Retina (tissue), 1 donor: ENCODE results near the gene TM9SF4.
A peak's percentile ranks its signal among the peaks of the same experiment; 100 is the strongest.

Experiments
- DNase-seq: peaks from one replicate; pipeline ENCODE4 v3.0.0-alpha.2; 2016

Gene TM9SF4, protein sequence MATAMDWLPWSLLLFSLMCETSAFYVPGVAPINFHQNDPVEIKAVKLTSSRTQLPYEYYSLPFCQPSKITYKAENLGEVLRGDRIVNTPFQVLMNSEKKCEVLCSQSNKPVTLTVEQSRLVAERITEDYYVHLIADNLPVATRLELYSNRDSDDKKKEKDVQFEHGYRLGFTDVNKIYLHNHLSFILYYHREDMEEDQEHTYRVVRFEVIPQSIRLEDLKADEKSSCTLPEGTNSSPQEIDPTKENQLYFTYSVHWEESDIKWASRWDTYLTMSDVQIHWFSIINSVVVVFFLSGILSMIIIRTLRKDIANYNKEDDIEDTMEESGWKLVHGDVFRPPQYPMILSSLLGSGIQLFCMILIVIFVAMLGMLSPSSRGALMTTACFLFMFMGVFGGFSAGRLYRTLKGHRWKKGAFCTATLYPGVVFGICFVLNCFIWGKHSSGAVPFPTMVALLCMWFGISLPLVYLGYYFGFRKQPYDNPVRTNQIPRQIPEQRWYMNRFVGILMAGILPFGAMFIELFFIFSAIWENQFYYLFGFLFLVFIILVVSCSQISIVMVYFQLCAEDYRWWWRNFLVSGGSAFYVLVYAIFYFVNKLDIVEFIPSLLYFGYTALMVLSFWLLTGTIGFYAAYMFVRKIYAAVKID

DNA sequence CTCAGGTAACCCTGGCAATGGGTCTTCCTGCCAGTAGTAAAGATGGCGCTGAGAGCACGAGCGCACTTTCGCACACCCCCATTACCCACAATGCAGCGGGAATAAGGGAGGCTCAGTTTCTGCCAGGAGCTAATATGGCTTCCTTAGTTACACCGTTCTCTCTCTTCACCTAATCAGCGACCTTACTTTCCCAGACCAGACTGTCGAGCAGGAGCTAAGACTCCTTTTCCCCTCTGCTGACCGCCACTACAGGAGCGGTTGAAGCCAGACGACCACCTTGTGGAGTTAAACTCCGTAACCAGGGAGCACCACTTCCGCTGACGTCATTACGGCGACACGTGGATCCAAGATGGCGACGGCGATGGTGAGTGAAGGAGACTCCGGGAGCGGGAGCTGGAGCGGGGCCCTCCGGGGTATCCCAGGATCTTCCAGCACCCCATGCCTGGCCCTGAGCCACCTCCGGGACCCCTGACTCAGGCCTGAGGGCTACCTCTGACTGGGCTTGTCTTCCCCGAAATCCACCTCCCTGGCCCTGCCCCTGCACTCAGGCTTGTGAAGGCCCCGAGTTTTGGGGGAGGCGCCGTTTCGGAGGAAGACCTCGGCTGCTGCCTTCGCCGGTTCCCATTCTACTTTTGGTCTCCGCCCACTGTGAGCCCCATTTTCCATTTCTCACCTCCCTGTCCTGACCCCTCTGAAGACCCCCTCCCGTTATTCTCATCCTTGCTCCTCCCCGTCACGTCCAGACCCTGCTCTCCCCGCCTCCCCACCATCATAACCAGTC, at the start of gene TM9SF4:
Gene TM9SF4, plus strand, starts transcription at position 323 of the 781 bp plus-strand sequence. Its CDS starts 27 bp downstream, at position 350.
- DNase-seq, result peak; percentile 99

DNA sequence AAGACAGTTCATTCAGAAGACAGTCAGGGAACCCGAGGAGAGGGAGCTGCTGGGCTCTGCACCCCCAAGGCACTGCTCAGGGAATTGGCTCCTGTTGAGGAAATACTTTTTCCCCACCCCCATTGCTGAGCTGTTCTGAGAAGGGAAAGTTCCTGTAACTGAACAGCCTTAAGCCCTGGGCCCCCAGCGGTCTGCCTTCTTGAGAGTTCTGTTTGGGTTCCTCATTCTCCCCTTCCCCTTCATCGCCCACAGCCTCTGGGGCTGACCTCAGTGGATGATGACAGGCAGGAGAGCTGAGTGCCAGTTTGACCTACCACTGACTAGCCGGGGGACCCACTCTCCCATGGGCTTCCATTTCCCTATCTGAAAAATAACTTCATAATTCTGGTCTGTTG, 46.7 kb upstream of the TM9SF4 start:
- no peak for DNase-seq

DNA sequence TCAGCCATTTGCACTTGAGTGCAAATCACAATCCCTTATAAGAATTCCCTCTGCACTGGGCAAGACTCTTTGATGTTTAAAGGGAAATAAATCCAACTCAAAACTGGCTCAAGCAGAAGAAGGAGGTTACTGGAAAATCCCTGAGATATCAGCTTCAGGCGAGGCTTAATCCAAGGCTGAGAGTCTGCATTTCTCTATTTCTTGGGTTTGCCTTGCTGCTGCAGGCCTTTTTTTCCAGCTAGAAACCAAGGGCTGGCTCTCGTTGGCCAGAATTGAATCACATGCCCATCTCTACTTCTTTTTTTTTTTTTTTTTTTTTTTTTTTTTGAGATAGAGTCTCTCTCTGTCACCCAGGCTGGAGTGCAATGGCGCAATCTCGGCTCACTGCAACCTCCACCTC, 45.8 kb upstream of the TM9SF4 start:
- DNase-seq, result no peak

DNA sequence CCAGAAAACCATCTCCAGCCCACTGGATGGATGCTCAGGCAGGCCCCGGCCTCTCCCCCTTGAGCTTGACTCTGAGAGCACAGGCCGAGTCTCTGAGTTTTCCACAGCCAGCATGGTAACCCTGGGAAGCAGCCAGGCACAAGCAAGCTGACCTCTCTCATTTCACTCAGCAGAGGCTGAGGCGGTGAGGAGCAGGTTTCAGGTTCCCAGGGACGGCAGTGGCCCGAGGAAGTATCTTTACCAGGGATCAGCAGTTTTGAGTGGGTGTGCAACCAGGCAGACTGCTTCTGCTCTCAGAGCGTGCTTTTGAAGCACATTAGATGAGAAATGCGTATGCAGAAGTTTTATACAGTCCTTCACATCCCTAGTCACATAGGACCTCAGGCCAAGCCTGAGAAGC, 44.8 kb upstream of the TM9SF4 start:
- no peak for DNase-seq

DNA sequence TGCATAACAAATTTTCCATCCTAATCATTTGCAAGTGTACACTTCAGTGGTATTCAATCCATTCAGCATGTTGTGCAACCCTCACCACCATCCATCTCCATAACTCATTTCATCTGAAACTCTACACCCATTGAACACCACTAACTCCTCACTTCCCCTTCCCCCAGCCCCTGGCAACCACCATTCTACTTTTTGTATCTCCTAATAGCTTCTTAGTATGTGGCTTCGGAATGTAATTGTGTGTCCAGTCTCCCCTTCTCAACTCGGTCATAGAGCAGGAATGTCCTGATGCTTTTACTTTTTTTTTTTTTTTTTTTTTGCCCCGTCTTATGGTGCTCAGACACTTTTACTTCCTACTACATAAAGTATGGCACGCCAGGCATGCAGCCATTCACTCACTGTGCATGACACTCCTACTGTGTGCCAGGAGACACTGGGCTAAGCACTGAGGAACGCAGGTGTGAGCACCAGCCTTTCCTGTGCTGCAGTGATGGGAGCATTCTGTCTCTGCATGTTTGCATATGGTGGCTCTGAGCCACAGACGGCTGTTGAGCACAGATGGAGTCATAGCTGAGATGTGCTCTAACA, 42.2 kb upstream of the TM9SF4 start:
- DNase-seq, result no peak

DNA sequence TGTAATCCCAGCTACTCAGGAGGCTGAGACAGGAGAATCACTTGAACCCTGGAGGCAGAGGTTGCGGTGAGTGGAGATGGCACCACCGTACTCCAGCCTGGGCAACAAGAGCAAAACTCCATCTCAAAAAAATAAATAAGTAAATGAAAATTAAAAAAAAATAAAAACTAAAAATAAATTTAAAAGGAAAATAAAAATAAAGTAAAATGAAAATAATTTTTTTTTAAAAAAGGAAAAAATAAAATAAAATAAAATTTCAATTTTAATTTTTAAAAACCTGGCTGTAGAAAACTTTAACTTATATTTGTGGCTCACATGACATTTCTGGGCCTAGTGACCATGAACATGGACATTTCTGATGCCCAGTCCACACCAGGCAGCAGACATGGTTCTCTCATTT, 41.3 kb upstream of the TM9SF4 start:
- no peak for DNase-seq

DNA sequence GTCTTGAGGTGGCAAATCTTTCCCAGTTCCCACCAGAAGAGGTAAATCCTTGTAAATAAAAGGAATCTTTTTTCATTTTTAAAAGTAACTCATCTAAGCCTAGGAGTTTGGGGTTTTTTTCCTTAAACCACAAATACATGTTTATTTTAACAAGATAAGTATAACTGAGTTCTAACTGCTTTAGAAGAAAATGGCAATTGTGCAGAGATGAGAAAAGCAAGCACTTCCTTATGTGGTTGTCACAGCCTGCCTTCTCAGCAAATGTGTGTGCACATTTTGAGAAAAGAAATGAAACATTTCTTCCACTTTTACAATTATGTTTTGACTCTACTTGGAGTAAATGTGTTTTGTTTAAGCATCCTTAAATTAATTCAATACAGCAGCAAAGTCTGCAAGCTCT, 39.8 kb upstream of the TM9SF4 start:
- no peak for DNase-seq

DNA sequence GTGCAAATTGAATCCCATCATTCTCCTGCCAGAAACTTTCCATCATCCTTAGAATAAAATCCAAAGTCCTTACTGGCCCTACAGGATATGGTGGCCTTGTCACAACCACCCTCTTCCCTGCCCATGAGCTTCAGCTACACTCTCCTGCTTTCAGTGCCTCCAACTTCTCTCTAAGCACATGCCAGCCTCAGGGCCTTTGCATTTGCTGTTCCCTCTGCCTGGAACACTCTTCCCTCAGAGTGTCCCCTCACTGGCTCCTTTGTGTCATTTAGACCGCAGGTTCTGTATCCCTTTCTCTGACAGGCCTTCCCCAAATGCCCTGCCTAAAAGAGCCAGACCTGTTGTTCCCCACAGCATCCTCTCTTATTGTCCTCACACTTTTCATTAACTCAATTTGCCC, 39.2 kb upstream of the TM9SF4 start:
- DNase-seq, result no peak

DNA sequence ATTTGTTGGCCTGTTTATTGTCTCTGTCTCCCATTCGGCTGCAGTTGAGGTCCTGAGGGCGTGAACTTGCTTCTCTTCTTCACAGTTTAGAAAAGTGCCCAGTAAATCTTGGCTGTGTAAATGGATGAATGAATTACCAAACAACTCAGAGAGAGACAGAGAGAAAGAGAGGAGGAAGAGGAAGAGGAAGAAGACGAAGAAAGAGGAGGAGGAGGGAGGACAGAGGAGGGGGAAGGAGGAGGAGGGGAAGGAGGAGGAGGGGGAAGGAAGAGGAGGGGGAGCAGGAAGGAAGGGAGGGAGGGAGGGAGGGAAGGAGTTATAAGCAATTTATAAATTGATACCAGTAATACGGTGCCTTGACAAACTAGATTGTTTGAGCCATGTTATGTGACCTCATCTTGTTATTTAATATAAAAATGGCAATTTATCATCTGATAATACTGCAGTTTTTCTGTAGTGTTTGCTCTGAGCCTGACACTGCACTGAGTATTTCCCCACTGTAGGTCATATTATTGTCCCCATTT, 38.8 kb upstream of the TM9SF4 start:
- DNase-seq, result no peak

DNA sequence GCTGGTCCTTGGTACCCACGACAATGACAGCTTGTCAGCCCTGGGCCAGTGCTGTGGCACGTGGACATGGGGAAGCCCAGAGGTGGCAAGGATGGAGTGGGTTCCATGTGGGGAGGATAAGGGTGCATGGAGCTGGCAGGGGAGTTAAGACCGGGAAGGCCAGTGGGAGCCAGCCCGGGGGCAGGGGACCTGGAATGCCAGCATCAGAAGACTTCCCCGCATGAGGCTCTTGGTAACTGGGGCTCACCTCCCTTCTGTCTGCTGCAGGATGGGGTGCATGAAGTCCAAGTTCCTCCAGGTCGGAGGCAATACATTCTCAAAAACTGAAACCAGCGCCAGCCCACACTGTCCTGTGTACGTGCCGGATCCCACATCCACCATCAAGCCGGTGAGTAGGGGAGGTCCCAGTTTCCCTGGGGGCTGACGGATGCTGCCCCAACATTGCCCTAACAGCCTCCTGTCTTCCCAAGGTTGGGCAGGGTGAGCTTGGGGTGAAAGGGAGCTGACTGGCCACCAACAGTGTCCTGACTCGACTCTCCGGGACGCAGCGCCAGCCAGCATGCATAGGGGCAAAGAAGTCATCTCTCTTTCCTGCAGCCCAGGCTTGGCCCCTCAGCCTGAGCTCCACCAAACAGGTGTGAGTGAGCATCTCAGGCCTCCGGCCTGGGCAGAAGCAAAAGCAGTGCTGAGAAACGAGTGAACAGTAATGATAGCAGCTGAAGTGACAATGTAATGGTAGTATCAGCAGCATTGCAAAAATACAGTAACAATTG, 37.9 kb upstream of the TM9SF4 start:
- no peak for DNase-seq

DNA sequence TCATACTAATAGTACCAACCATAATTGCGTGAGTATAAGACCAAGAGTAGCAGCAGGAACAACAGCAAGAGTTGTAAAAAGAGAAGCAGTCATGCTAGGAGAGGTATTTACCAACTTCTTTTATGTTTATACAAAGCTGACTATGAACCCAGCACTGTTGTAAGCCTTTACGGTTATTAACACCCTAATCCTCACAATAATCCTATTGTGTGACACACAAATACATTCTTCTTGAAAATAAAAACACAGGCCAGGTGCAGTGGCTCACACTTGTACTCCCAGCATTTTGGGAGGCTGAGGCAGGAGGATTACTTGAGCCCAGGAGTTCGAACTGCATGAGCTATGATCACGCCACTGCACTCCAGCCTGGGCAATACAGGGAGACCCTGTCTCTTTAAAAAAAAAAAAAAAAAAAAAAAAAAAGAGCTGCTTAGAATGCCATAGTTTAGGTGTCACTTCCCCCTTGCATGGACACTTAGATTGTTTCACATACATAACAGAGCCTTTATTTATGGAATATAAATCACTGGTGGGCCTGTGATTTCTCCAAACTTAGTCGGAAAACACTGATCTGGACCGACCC, 37.3 kb upstream of the TM9SF4 start:
- DNase-seq, result no peak

DNA sequence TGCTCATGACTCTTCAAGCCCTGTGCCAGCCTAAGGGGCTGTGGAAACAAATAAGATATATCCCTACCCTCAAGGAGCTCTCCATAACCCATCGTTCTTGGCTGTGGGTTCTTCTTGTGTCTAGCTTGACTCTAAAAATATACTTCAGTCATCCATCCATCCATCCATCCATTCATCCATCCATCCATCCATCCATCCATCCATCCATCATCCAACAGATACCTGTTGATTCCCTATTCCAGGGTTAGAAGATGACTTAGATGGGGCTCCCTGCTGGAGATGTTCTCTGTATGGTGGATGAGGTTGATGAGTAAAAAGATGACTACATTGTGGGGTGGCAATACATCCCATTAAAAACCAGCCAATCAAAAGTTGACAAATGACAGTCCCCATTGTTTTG, 34.0 kb upstream of the TM9SF4 start:
- DNase-seq, result no peak

DNA sequence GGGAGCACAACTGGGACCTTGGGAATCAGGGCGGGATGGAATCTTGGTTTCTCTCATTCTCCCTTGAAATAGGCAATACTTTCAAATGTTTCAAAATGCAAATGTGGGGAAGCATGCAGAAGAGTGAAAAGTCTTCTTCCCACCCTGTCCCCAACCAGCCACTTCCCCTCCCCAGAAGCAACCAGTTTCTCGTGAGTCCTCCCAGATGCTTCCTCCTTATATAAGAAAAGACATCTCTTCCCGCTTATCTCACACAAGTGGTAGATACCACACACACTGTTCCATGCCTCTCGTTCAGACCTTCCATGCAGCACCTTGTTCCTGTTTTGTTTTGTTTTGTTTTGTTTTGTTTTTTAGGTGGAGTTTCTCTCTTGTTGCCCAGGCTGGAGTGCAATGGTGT, 32.3 kb upstream of the TM9SF4 start:
- DNase-seq, result no peak

DNA sequence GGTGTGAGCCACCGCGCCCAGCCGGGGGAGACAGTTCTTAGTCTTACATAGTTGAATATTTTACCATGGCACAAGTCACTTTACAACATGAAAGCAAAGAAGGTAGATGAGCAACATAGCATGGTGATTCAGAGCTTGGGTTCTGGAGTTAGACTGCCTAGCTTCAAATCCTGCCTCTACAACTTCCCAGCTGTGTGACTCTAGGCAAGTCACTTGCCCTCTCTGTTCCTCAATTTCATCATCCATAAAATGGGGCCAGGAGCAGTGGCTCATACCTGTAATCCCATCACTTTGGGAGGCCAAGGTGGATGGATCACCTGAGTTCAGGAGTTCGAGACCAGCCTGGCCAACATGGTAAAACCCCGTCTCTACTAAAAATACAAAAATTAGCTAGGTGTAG, 31.2 kb upstream of the TM9SF4 start:
- no peak for DNase-seq

DNA sequence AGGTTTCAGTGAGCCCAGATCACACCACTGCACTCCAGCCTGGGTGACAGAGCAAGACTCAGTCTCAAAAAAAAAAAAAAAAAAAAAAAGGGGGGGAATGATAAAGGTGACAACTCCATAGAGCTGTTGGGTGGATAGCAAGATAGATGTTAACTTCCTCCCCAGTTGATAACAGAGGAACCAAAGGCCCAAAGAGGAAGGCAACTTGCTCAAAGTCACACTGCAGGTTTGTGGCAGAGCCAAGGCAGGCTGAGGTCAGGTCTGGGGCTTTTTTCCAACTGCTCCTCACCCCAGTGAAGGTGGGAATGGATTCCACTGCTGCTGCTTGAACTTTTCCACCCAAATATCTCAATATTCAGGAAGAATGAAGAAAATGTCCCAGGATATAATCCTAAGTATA, 30.7 kb upstream of the TM9SF4 start:
- DNase-seq, result no peak

DNA sequence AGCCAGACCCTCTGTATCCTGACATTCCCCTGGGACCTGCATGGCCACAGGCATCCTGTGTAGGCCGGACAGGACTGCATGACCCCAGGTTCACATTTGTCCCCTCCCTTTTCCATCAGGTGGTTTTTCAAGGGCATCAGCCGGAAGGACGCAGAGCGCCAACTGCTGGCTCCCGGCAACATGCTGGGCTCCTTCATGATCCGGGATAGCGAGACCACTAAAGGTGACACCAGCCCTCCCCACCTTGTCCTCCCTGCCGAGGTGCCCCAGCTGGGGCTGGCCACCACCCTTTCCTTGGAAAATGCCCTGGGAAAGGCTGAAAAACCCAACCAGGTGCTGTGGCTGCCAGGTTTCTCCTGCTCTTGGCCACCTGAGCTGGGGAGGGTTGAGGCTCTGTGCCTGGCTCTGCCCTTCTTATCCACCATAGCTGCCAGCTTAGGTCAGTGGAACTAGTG, 29.8 kb upstream of the TM9SF4 start:
- DNase-seq, result no peak

DNA sequence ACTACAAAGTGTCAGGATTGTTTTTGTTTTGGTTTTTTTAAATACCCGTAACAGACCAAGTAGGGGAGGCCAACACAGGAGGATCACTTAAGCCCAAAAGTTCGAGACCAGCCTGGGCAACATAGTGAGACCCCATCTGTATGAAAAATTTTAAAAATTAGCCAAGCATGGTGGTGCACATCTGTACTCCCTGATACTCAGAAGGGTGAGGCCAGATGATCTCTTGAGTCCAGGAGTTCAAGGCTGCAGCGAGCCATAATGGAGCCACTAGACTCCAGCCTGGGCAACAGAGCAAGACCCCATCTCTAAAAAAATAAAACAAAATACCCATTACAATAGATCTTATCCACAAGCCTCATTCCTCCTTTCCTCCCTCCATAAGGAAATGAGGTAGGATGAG, 28.7 kb upstream of the TM9SF4 start:
- no peak for DNase-seq

DNA sequence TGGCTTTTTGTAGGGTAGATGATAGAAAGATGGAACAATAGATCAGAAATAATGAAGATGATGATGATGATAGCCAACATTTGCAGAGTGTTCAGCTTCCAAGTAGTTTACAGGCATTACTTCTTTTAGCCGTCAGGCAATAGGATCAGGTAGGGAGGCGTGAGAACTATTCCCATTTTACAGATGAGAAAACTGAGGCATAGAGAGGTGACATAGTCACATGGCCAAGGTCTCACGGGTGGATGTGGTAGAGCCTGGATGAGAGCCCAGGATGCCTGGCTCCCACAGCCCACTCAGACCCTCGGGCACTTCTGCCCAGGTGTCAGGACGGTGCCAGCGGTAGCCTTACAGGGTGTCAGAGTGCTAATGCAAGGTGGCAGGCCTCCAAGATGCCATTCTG, 26.0 kb upstream of the TM9SF4 start:
- no peak for DNase-seq

DNA sequence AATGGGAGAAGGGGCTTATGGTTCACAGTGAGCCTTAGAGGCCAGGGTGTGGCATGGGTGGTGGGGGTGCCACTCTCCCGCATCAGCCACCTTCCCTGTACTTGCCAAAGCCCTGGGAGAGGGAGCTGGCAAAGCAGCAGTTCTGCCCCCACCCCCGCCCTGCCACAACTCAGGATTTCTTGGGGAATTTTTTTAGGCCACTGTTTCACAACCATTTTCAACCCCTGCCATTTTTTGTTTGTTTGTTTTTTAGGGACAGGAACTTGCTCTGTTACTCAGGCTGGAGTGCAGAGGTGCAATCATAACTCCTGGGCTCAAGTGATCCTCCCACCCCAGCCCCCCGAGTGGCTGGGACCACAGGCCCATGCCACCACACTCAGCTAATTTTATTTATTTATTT, 22.4 kb upstream of the TM9SF4 start:
- DNase-seq, result no peak

DNA sequence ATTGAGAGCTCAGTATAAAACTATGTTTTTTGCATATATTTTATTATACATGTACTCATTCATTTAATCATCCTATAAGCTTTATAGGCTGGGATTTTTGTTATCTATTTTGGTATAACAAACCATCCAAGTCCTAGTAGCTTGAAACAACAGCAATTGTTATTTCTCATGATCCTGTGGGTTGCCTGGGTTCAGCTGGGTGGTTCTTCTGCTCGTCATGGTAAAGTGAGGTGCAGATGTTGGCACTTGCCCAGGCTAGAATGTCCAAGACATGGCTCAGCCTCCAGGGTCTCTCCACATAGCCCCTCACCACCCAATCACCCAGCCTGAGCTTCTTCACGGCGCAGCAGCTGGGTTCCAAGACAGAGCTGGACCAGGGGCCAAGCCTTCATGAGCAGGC, 20.8 kb upstream of the TM9SF4 start:
- DNase-seq, result no peak

DNA sequence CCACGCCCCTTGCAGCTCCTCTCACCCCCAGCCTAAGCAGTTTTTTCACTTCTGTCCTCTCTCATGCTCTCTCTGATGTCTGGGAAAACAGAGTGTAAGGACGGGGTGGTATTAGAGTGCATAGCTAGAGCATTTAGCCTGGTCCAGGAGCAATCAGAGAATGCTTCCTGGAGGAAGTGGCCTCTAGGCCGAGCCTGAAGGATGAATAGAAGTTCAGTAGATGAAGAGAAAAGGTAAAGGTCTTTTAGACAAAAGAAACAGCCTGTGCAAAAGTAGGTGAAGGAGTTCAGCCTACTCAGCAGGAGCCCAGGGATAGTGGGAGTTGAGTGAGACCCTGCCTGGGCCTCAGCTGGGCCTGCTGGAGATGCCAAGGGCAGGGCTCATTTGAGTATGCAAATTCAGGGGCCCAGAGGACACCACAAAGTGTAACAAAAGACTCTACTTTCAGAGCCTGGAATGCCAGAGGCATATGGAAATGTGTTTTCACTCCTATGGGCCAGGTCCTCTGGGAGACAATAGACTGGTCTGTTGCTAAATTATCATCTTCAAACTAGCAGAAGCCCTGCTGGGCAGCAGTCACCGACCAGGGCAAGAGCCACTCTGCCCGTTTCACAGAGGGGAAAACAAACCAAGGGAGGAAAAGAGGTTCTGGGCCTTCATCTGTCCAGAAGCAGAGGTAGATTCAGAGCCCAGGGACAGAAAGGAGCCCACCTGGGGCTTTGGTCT, 19.7 kb upstream of the TM9SF4 start:
- no peak for DNase-seq
